ENCODE data around the gene CD79B.

Gene CD79B

GRCh38 chr17:63950940-63951907 lies 19.1 kb upstream of the CD79B start:
- DNase-seq, result no peak

- no peak for DNase-seq
These were observed 17.6 kb upstream of the CD79B start for GRCh38 chr17:63949576-63950250.

DNA sequence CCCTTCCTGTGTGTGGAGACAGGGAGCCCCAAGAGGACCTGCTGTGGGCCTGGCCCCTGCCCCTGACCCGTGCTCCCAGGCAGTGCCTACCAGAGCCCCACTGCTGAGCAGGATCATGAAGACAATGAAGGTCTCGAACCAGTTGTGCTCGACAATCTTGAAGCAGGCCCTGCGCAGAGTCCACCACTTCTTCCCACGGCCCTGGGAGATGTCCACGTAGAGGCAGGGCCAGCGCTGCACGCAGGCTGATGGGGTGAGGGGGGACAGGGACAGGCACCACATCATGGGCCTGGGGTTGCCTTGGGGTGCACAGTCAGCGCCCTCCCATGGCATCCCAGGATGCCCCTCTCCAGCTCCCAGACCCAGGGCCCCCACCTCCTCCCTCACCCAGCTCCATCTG lies 16.4 kb upstream of the CD79B start:
- no peak for DNase-seq

- DNase-seq, result no peak
These were observed 15.7 kb upstream of the CD79B start for GRCh38 chr17:63947711-63948330.

GRCh38 chr17:63946440-63947363 lies 14.6 kb upstream of the CD79B start:
- peak in 2 of 14 donors; percentile 14 to 27 for DNase-seq

GRCh38 chr17:63945784-63946439 lies 13.8 kb upstream of the CD79B start:
- no peak for DNase-seq

DNA sequence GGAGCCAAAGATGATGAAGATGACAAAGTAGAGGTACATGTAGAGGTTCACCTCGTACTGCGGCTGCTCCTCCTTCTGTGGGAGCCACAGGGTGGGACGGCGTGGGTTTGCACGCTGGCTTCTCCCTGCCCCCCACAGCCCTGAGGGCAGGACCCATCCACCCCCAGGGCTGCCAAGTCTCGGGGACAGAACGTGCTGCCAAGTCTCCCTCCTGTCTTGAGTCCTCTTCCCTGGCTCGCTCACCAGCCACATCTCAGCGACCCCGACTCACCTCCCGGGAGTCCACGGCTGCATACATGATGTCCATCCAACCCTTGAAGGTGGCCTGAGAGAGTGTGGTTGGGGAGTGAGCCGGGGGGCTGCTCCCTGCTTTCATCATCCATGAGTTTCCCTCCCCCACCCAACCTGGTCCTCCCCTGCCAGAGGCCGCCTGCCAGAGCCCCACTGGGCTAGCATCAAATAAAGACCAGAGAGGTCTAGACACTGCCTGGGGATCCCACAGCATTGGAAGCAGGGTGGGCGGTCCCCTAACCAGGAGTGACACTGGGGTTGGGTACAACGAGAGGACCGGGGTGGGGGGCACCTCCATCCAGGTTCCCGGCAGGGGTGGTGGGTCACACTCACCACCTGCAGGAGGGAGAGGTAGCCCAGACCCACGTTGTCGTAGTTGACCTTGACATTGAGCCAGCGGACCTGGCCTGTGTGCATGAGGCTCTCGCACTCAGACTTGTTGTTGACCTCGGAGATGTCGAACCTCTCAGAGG lies 12.8 kb upstream of the CD79B start:
- DNase-seq, result no peak

DNA sequence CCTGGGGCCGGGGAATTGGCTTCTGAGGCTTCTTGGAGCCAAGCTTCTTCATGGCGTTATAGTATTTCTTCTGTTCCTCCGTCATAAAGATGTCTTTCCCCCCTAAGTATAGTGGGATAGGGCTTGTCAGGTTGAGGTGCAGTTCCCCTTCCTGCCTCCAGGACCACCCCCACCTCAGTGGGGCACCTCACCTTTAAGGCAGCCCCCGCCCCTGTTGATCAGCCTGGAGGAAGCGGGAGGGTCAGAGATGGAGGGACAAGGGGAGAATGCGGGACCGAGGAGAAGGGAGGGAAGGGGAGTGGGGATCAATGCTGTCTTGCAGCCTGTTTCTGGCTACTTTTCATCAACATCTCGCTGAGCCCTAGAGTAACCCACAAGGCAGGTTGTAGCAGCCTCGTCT lies 11.6 kb upstream of the CD79B start:
- DNase-seq, result no peak

DNA sequence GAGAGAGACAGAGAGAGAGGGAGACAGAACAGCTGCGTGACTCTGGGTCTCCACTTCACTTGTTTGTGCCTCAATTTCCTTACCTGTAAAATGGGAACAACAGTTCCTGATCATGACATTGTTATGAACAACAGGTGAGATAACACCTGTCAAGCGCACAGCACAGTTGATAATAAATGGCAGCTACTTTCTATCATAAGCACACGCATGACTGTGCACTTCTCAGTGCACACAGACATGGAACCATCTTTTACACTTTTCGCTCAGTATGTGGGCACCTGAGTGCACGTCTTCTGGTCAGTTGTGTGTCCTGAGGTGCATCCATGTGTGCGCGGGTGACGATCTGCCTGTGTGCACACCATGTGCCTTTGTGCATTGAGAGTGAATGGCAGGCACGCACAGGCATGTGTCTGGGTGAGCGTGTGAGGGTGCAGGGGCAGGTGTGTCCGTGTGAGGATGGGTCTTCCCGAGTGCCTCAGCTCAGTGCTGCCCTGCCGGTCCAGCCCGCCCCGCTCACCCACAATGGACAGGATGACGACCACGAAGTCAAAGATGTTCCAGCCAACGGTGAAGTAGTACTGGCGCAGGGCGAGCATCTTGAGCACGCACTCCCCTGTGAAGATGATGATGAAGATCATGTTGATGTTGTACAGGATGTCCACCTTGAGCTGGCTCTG lies 10.3 kb upstream of the CD79B start:
- no peak for DNase-seq

- no peak for DNase-seq
These were observed 9.6 kb upstream of the CD79B start for GRCh38 chr17:63941751-63942150.

GRCh38 chr17:63941162-63941561 lies 9.0 kb upstream of the CD79B start:
- DNase-seq, result no peak

- DNase-seq, result no peak
These were observed 8.5 kb upstream of the CD79B start for GRCh38 chr17:63940584-63940983.

- DNase-seq, result no peak
These were observed 7.8 kb upstream of the CD79B start for GRCh38 chr17:63939884-63940283.

GRCh38 chr17:63939401-63939800 lies 7.3 kb upstream of the CD79B start:
- DNase-seq, result no peak

GRCh38 chr17:63937920-63938319 lies 5.8 kb upstream of the CD79B start:
- DNase-seq, result no peak

DNA sequence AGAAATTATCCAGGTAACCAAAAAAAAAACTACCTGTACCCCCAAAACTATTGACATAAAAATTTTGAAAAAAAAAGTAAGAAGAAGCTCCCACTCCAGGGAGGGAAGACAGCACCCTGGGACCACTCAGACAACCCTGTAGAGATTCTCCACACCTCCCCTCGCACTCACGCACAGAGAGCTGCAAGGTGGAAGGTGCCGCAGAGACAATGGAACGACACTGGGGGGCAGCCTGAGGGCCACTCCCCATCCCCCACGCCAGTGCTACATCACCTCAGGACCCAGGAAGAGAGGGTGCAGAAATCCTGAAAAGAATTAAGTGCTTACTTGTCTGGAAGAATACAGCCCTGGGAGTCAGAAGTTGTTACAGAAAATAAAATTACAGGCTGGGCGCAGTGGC lies 5.2 kb upstream of the CD79B start:
- no peak for DNase-seq

GRCh38 chr17:63934183-63935112 lies 2.3 kb upstream of the CD79B start:
- DNase-seq, result no peak

DNA sequence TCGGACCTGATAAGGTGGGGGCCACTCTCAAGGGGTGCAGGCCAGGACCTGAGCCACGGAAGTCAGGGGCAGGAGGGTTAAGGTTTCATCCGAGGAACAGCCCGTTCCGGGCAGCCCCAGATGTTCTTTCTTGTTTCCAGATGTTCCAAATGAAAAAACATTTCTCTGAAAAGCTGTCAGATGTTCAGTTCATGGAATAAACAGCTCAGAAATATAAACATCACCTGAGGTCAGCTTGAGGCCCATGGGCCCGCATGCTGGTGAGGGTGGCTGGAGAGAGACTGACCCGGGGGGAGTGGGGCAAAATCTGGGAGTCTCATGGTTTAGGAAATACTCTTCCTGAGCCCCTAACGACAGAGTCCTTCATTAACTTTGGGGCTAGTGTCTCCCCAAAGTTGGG lies 1.5 kb upstream of the CD79B start:
- no peak for DNase-seq

- no peak for DNase-seq
These were observed 590 bp upstream of the CD79B start for GRCh38 chr17:63932721-63933120.

Data from C1 segment of cervical spinal cord (tissue), 14 donors.